Amygdala (tissue), 56 donors: ENCODE data around the gene NIFK.
A peak's percentile ranks its signal among the peaks of the same experiment; 100 is the strongest.
"Not testable (repeated sequence)": the region's sequence is repeated elsewhere in the genome, so short reads cannot be mapped to it uniquely, and the experiment has no call there.

Experiments used
- DNase-seq, 56 donors: peaks; one replicate each; lab custom pipeline; 2025; lab: John Stamatoyannopoulos, UW

Gene NIFK

GRCh38 chr2:121735518-121736074, 1.1 kb downstream of the NIFK start:
- DNase-seq: no peak

DNA sequence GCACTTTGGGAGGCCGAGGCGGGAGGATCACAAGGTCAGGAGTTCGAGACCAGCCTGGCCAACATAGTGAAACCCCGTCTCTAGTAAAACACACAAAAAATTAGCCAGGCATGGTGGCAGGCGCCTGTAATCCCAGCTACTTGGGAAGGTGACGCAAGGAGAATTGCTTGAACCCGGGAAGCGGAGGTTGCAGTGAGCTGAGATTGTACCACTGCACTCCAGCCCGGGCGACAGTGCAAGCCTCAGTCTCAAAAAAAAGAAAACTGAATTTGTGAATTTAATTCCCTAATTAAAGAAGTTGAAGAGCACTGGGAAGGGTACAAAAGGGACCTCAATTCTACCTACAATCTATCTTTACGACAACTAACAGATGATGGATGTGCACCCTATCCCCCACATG, 2.1 kb downstream of the NIFK start:
- not testable (repeated sequence) for DNase-seq

GRCh38 chr2:121731366-121731765, 5.3 kb downstream of the NIFK start:
- DNase-seq: no peak

GRCh38 chr2:121727950-121728349, 8.7 kb downstream of the NIFK start:
- no peak for DNase-seq

DNA sequence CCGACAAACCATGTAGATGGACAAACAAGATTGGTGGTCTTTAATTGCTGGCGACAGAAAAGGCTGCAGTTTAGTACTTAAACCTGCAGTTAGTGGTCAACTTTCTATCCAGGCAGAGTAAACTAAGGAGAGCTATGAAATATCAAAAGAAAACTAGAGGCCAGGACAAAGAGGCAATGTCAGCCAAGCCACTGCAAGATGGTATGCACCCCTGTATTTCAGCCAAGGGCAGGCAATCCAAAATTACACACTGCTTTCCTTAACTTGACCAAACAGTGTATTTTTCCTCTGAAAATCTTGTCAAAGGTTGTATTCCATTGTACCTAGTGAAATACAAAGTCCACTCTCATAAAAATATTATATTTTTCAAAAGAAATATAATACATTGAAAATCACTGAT, 9.3 kb downstream of the NIFK start:
- DNase-seq: no peak

DNA sequence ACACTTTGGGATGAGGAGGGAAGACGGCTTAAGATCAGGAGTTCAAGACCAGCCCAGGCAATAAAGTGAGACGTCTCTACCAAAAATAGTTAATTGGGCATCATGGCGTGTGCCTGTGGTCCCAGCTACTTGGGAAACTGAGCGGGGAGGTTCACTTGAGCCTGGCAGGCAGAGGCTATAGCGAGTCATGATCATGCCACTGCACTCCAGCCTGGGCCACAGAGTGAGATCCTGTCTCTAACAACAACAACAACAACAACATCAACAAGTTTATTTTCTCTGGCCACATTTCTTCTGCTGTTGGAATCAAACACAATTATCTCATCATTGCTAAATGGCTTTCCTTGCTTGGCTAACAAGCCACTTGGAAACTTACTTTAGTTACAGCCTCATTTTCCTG, 13.4 kb downstream of the NIFK start:
- DNase-seq: no peak

DNA sequence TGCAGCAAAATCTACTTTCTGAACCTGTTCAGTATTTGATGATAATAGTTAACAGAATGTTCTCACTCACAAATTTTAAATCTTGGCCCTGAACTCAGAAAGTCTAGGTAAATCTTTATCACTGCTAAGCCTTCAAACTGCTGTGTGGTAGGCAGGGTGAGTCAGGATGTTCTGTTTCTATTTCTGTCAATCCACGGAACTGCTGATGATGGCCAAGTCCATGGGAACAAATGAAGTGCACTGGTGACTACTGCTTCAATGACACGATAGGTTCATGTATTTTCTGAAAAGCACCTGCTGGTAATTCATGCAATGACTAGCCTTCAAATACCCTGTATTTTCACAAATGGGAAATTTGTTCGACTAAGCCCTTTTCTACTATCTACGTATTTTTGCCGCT, 14.2 kb downstream of the NIFK start:
- DNase-seq: peak in 2 of 56 donors; percentile 7 to 12

GRCh38 chr2:121721926-121722325, 14.7 kb downstream of the NIFK start:
- DNase-seq: no peak

DNA sequence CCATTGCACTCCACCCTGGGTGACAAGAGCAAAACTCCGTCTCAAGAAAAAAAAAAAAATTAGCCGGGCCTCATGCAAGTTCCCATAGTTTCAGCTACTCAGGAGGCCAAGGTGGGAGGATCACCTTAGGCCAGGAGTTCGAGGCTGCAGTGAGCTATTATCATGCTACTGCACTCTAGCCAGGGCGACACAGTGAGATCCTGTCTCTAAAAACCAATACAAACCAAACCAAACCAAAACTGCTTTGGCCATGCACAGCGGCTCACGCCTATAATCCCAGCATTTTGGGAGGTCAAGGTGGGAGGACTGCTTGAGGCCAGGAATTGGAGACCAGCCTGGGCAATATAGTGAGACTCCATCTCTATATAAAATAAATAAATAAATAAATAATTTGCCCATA, 19.1 kb downstream of the NIFK start:
- no peak for DNase-seq

- no peak for DNase-seq
Observed at GRCh38 chr2:121716126-121716525, 20.5 kb downstream of the NIFK start.

DNA sequence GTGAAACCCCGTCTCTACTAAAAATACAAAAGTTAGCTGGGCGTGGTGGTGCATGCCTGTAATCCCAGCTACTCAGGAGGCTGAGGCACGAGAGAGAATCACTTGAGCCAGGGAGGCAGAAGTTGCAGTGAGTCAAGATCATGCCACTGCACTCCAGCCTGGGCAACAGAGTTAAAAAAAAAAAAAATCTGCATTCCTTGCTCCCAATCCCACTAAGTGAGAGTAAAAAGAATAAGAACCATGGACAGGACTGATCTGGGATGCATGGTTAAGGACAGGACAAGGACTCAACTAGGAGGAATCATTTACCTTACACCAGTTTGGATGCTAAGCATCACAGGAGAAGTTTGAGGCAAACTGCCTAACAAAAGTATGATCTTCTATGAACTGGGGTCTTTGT, 25.2 kb downstream of the NIFK start:
- DNase-seq: not testable (repeated sequence)

- no peak for DNase-seq
Observed at GRCh38 chr2:121710470-121711170, 26.1 kb downstream of the NIFK start.

GRCh38 chr2:121709776-121710469, 26.8 kb downstream of the NIFK start:
- DNase-seq: no peak

- DNase-seq: no peak
Observed at GRCh38 chr2:121707920-121708361, 28.7 kb downstream of the NIFK start.

DNA sequence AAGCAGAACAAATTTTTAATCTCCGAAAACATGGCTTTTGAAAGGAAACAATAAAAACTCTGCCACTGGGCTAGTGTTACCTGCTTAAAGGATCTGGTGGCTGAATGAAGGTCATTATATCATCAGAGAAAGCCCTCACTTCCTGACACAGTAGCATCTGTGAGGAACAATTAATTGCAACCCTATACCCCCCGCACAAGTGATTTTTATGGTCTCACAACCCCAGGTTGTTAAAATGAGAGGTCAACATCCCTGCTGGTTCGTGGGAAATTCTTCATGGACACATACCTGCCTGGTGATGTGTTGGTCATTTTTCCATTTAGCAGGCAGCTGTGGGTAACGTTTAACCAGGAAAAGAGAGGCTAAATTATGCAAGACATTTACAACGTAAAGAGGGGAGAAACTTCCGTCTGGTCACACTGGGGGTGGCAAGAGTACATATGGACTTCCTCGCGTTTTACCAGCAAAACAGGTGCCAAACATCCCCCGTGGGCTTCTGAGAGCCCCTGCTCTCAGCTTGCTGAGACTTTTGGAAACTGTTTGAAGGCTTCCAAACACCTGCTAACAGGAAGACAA, 29.2 kb downstream of the NIFK start:
- no peak for DNase-seq

- DNase-seq: no peak
Observed at GRCh38 chr2:121705958-121706357, 30.7 kb downstream of the NIFK start.

GRCh38 chr2:121705390-121705789, 31.3 kb downstream of the NIFK start:
- DNase-seq: no peak

DNA sequence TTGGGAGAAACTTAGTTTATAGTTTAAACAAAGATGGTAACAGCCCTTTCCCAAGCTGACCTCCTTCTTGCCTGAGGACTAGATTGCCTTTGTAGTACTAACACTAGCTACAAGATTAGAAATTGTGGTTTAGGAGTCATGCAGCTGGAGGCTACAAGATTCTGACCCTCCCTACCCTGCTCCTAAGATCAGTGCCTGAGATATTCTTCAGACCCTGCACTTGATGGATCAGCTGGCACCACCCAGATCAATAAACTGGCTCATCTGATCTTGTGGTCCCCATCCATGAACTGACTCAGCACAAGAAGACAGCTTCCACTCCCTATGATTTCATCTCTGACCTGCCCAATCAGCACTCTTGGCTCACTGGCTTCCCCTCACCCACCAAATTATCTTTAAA, 34.9 kb downstream of the NIFK start:
- not testable (repeated sequence) for DNase-seq

GRCh38 chr2:121699421-121700333, 37.0 kb downstream of the NIFK start:
- DNase-seq: no peak

DNA sequence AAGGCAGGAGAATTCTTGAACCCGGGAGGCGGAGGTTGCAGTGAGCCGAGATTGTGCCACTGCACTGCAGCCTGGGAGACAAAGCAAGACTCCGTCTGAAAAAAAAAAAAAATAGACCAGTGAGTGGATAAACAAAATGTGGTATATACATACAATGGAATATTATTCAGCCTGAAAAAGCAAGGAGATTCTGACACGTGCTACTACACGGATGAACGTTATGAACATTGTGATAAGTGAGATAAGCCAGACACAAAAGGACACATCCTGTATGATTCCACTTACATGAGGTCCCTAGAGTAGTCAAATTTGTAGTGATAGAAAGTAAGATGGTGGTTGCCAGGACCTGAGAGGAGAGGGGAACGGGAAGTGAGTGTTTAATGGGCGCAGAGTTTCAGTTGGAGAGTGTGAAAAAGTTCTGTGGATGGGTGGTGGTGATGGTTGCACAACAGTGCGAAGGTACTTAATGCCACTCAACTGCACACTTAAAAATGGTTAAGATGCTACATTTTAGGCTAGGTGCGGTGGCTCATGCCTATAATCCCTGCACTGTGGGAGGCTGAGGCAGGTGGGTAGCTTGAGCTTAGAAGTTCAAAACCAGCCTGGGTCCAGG, 38.3 kb downstream of the NIFK start:
- DNase-seq: no peak
